Tibial nerve (tissue), 4 donors: Measurements from ENCODE around the gene FSCN2.

Source experiments
- EP300 ChIP-seq, 2 donors: sonication (generic); formaldehyde crosslinking; IDR thresholded peaks; one replicate each; pipeline ENCODE4 v1.6.1; 2017; ENCODE audit warnings: antibody characterized with exemption in 2 of 2, mild to moderate bottlenecking in 1 of 2
- POLR2A ChIP-seq, 2 donors: fragments of 450-650 bp; IDR thresholded peaks; one replicate each; pipeline ENCODE4 v1.6.1; 2017; ENCODE audit warnings: antibody characterized with exemption in 2 of 2, mild to moderate bottlenecking in 2 of 2, moderate library complexity in 2 of 2
- TF ChIP-seq, protein P1 (sequence below), 5 experiments: fragments of 200-600 bp in 3 of 5; fragments of 450-650 bp in 2 of 5; sonication (generic) in 3 of 5; IDR thresholded peaks; one replicate each; pipeline ENCODE4 v1.5.1; 2016 to 2019; ENCODE audit warnings: antibody characterized with exemption in 5 of 5, mild to moderate bottlenecking in 3 of 5, moderate library complexity in 2 of 5

DNA sequence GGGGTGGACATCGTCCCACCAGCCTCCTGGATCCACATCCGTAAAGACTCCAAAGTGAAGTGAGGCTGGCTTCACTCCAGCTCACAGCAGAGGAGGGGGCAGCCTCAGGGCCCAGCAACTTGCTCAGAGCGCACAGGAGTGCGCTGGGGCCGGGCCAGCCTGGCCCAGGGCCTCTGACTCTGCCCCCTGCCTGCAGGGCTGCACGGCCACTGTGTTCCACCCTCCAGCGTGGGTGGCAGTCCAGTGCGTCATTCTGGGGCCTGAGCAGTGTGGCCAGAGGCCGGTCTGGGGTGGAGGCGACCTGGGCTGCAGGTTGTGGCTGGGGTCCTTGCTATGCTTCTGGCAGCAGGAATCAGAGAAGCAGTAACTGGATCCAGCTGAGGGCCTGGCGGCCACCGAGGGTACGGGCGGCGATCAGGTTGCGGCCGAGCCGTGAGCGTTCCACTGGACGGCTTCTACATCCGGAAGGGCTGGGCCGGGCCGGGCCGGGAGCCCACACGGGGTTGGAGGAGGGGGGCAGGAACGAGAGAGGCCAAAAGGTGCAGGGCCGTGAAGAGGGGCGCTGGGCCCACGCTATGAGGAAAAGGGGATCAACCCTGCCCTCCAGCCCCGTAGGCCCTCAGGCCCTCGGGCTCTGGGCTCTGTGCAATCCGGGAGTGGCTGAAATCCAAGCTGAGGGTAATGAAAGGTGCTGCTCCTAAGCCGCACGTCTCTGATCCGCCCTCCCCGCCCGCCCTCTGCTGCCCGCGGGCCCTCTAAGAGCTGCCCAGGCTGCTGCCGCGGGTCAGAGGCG lies at the start of gene FSCN2:
- TF ChIP-seq POLR2A (IDR thresholded peaks at IDR 0.05) (no peak), EP300 (IDR thresholded peaks at IDR 0.05) (no peak)
- TF ChIP-seq, protein P1, sequence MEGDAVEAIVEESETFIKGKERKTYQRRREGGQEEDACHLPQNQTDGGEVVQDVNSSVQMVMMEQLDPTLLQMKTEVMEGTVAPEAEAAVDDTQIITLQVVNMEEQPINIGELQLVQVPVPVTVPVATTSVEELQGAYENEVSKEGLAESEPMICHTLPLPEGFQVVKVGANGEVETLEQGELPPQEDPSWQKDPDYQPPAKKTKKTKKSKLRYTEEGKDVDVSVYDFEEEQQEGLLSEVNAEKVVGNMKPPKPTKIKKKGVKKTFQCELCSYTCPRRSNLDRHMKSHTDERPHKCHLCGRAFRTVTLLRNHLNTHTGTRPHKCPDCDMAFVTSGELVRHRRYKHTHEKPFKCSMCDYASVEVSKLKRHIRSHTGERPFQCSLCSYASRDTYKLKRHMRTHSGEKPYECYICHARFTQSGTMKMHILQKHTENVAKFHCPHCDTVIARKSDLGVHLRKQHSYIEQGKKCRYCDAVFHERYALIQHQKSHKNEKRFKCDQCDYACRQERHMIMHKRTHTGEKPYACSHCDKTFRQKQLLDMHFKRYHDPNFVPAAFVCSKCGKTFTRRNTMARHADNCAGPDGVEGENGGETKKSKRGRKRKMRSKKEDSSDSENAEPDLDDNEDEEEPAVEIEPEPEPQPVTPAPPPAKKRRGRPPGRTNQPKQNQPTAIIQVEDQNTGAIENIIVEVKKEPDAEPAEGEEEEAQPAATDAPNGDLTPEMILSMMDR (IDR thresholded peaks at IDR 0.05), result peak in 1 of 5 experiments; percentile 11
